Transverse colon (tissue), 4 donors: ENCODE data around the gene NTNG1.

Experiments
- POLR2A ChIP-seq: fragments of 450-650 bp; IDR thresholded peaks from one replicate; pipeline ENCODE4 v1.6.1; 2016; ENCODE audit warnings: antibody characterized with exemption, mild to moderate bottlenecking, moderate library complexity
- POLR2AphosphoS5 ChIP-seq, 3 donors: sonication (generic); formaldehyde crosslinking; IDR thresholded peaks; one replicate each; pipeline ENCODE4 v1.6.1; 2016; ENCODE audit warnings: antibody characterized with exemption in 3 of 3
- TF ChIP-seq, protein P1 (sequence below), 5 experiments: fragments of 200-600 bp in 3 of 5; fragments of 450-650 bp in 2 of 5; sonication (generic) in 3 of 5; IDR thresholded peaks; 1 replicate in 2 of 5; 2 replicates in 3 of 5; pipeline ENCODE4 v1.5.1; 2016 to 2017; ENCODE audit warnings: antibody characterized with exemption in 5 of 5, inconsistent platforms in 3 of 5, mild to moderate bottlenecking in 2 of 5, moderate library complexity in 1 of 5

GRCh38 chr1:107255469-107255868 is 114.6 kb downstream of the NTNG1 start:
- TF ChIP-seq POLR2A = no peak
- TF ChIP-seq, protein P1, sequence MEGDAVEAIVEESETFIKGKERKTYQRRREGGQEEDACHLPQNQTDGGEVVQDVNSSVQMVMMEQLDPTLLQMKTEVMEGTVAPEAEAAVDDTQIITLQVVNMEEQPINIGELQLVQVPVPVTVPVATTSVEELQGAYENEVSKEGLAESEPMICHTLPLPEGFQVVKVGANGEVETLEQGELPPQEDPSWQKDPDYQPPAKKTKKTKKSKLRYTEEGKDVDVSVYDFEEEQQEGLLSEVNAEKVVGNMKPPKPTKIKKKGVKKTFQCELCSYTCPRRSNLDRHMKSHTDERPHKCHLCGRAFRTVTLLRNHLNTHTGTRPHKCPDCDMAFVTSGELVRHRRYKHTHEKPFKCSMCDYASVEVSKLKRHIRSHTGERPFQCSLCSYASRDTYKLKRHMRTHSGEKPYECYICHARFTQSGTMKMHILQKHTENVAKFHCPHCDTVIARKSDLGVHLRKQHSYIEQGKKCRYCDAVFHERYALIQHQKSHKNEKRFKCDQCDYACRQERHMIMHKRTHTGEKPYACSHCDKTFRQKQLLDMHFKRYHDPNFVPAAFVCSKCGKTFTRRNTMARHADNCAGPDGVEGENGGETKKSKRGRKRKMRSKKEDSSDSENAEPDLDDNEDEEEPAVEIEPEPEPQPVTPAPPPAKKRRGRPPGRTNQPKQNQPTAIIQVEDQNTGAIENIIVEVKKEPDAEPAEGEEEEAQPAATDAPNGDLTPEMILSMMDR (IDR thresholded peaks at IDR 0.05) = no peak
- TF ChIP-seq POLR2AphosphoS5 (IDR thresholded peaks at IDR 0.05) = no peak
